Neuron (in vitro differentiated cells): ENCODE data around the gene BAHCC1.

ENCODE experiments used
- H2AFZ ChIP-seq: one replicate; pipeline ENCODE4 v1.6.1; 2013; ENCODE audit warnings: low read depth, mild to moderate bottlenecking, inconsistent platforms, low read length, moderate library complexity
- H3K27me3 ChIP-seq: one replicate; pipeline ENCODE4 v1.6.1; 2013; ENCODE audit warnings: low read length; ENCODE audit not compliant: insufficient read depth
- H3K36me3 ChIP-seq: one replicate; pipeline ENCODE4 v1.6.1; 2013; ENCODE audit warnings: low read length; ENCODE audit not compliant: insufficient read depth
- H3K4me1 ChIP-seq: one replicate; pipeline ENCODE4 v1.6.1; 2013; ENCODE audit warnings: low read length; ENCODE audit not compliant: insufficient read depth
- H3K4me3 ChIP-seq: 2 replicates; pipeline ENCODE4 v1.5.1; 2013; ENCODE audit warnings: mild to moderate bottlenecking, low read length, moderate library complexity
- H3K9me3 ChIP-seq: one replicate; pipeline ENCODE4 v1.6.1; 2013; ENCODE audit warnings: low read length

BAHCC1 gene

GRCh38 chr17:81464586-81464985 is 69.3 kb downstream of the BAHCC1 start:
- Histone ChIP-seq H3K36me3 (peaks cover 33% of the 10 kb centered on the region), H3K4me3 (no peak overlapping the region), H3K9me3 (no peaks in the 10 kb centered on the region), H2AFZ (no peak overlapping the region), H3K27me3 (no peaks in the 10 kb centered on the region), H3K4me1 (no peaks in the 10 kb centered on the region)

GRCh38 chr17:81465910-81466309 is 70.7 kb downstream of the BAHCC1 start:
- H3K4me1 ChIP-seq, result no peaks in the 10 kb centered on the region
- no peaks in the 10 kb centered on the region for H3K27me3 ChIP-seq
- H2AFZ ChIP-seq, result no peak overlapping the region
- no peaks in the 10 kb centered on the region for H3K9me3 ChIP-seq
- peaks cover 26% of the 10 kb centered on the region for H3K36me3 ChIP-seq
- no peak overlapping the region for H3K4me3 ChIP-seq

- Histone ChIP-seq H3K36me3 (peaks cover 19% of the 10 kb centered on the region), H3K9me3 (no peaks in the 10 kb centered on the region), H3K4me3 (no peak overlapping the region), H3K27me3 (no peaks in the 10 kb centered on the region), H2AFZ (no peak overlapping the region), H3K4me1 (no peaks in the 10 kb centered on the region)
Observed at GRCh38 chr17:81466564-81467472, 71.6 kb downstream of the BAHCC1 start.

GRCh38 chr17:81468111-81468769 is 73.0 kb downstream of the BAHCC1 start:
- no peaks in the 10 kb centered on the region for H3K9me3 ChIP-seq
- no peak overlapping the region for H2AFZ ChIP-seq
- no peaks in the 10 kb centered on the region for H3K4me1 ChIP-seq
- H3K4me3 ChIP-seq, result no peak overlapping the region
- peaks cover 6% of the 10 kb centered on the region for H3K36me3 ChIP-seq
- H3K27me3 ChIP-seq, result no peaks in the 10 kb centered on the region

GRCh38 chr17:81468770-81469121 is 73.5 kb downstream of the BAHCC1 start:
- no peaks in the 10 kb centered on the region for H3K9me3 ChIP-seq

GRCh38 chr17:81469266-81469665 is 74.0 kb downstream of the BAHCC1 start:
- Histone ChIP-seq H3K4me1 (no peaks in the 10 kb centered on the region), H3K36me3 (peaks cover 2% of the 10 kb centered on the region), H2AFZ (no peak overlapping the region), H3K4me3 (no peak overlapping the region), H3K9me3 (no peaks in the 10 kb centered on the region), H3K27me3 (no peaks in the 10 kb centered on the region)

More at GRCh38 chr17:81468770-81469121, 73.5 kb downstream of the BAHCC1 start:
- no peak overlapping the region for H2AFZ ChIP-seq
- no peaks in the 10 kb centered on the region for H3K27me3 ChIP-seq
- peaks cover 5% of the 10 kb centered on the region for H3K36me3 ChIP-seq
- no peaks in the 10 kb centered on the region for H3K4me1 ChIP-seq
- no peak overlapping the region for H3K4me3 ChIP-seq

- H3K4me3 ChIP-seq, result no peak overlapping the region
- no peak overlapping the region for H2AFZ ChIP-seq
- peaks cover 5% of the 10 kb centered on the region for H3K4me1 ChIP-seq
- no peaks in the 10 kb centered on the region for H3K9me3 ChIP-seq
- H3K27me3 ChIP-seq, result no peaks in the 10 kb centered on the region
- no peaks in the 10 kb centered on the region for H3K36me3 ChIP-seq
Observed at GRCh38 chr17:81470270-81470943, 75.2 kb downstream of the BAHCC1 start.

- H3K27me3 ChIP-seq, result no peaks in the 10 kb centered on the region
- no peak overlapping the region for H2AFZ ChIP-seq
- no peak overlapping the region for H3K4me3 ChIP-seq
- no peaks in the 10 kb centered on the region for H3K36me3 ChIP-seq
- H3K9me3 ChIP-seq, result no peaks in the 10 kb centered on the region
- peaks cover 8% of the 10 kb centered on the region for H3K4me1 ChIP-seq
Observed at GRCh38 chr17:81470944-81471817, 75.9 kb downstream of the BAHCC1 start.

- Histone ChIP-seq H3K4me3 (no peak overlapping the region), H3K9me3 (no peaks in the 10 kb centered on the region), H3K36me3 (no peaks in the 10 kb centered on the region), H2AFZ (no peak overlapping the region), H3K27me3 (no peaks in the 10 kb centered on the region), H3K4me1 (peaks cover 10% of the 10 kb centered on the region)
Observed at GRCh38 chr17:81471818-81472456, 76.7 kb downstream of the BAHCC1 start.

- Histone ChIP-seq H3K36me3 (no peaks in the 10 kb centered on the region), H3K9me3 (no peaks in the 10 kb centered on the region), H3K27me3 (no peaks in the 10 kb centered on the region), H3K4me3 (no peak overlapping the region), H2AFZ (no peak overlapping the region), H3K4me1 (peaks cover 21% of the 10 kb centered on the region)
Observed at GRCh38 chr17:81473019-81473418, 77.8 kb downstream of the BAHCC1 start.

- Histone ChIP-seq H3K4me3 (no peak overlapping the region), H3K27me3 (no peaks in the 10 kb centered on the region), H3K4me1 (peaks cover 29% of the 10 kb centered on the region), H3K9me3 (no peaks in the 10 kb centered on the region), H3K36me3 (no peaks in the 10 kb centered on the region), H2AFZ (no peak overlapping the region)
Observed at GRCh38 chr17:81474958-81475357, 79.7 kb downstream of the BAHCC1 start.

- Histone ChIP-seq H3K36me3 (no peaks in the 10 kb centered on the region), H3K9me3 (no peaks in the 10 kb centered on the region), H3K4me3 (no peak overlapping the region), H3K27me3 (no peaks in the 10 kb centered on the region), H2AFZ (no peak overlapping the region), H3K4me1 (peaks cover 41% of the 10 kb centered on the region)
Observed at GRCh38 chr17:81476097-81476496, 80.8 kb downstream of the BAHCC1 start.
